K562 (cell line): ENCODE data around the gene CROCC2. TPM values are rescaled to one million over a fixed set of nuclear protein-coding genes. Genes with fewer than 3 reads are reported as not detected.
A peak's percentile ranks its signal among the peaks of the same experiment; 100 is the strongest.

Experiments used
- ATAC-seq: fragments of 200-7000 bp; cut with Tn5 transposase; 3 replicates; pipeline ENCODE4 v1.9.1; 2020; ENCODE audit warnings: moderate library complexity
- BruUV-seq: library from RNA; stranded (reverse); fragments of 400-500 nt; replicated peaks from 2 replicates; lab custom pipeline; 2021; lab: Mats Ljungman, UMichigan
- CTCF ChIA-PET: fragments of 300-600 bp; formaldehyde crosslinking; extraction: SDS; loops from one replicate; lab custom pipeline; 2021; ENCODE audit warnings: low intra/inter-chr PET ratio; lab: Yijun Ruan, JAX
- POLR2A ChIA-PET: fragments of 300-600, 350-650 bp; sonication (Branson Sonifier 250); formaldehyde crosslinking; extraction: SDS; loops from one replicate; lab custom pipeline; 2021; ENCODE audit warnings: antibody characterized with exemption, inconsistent platforms; lab: Yijun Ruan, JAX
- DNase-seq, 4 experiments: peaks; one replicate each; pipeline versions ENCODE4 v3.0.0 to v3.0.0-alpha.2; 2011 to 2018; ENCODE audit warnings: low spot score in 3 of 4, mixed read lengths in 3 of 4; ENCODE audit errors: extremely low read depth in 1 of 4
- FAIRE-seq: peaks from 2 replicates; lab custom pipeline; 2011; peaks lifted over from hg19 to GRCh38; lab: Jason Lieb, UNC
- H2AFZ ChIP-seq: 2 replicates; pipeline ENCODE4 v1.6.0; 2011; ENCODE audit warnings: low read depth, low read length, control low read depth, inconsistent platforms
- H3K27ac ChIP-seq: fragments of 200-600 bp; 3 replicates; pipeline ENCODE4 v1.8.0; 2011; ENCODE audit warnings: low read depth, mild to moderate bottlenecking, control low read depth, inconsistent platforms, low read length, moderate library complexity, mixed read lengths; ENCODE audit errors: extremely low read depth
- H3K27me3 ChIP-seq, 2 experiments: fragments of 300-600 bp in 1 of 2; 2 replicates in 1 of 2; 3 replicates in 1 of 2; pipeline versions ENCODE4 v1.6.0 to v1.8.0; 2011; ENCODE audit warnings: inconsistent platforms in 2 of 2, low read length in 2 of 2, mild to moderate bottlenecking in 1 of 2, mixed read lengths in 1 of 2, moderate library complexity in 1 of 2; ENCODE audit not compliant: control insufficient read depth in 2 of 2, insufficient read depth in 2 of 2
- H3K36me3 ChIP-seq: fragments of 300-600 bp; 3 replicates; pipeline ENCODE4 v1.8.0; 2011; ENCODE audit warnings: mild to moderate bottlenecking, low read length, inconsistent platforms; ENCODE audit not compliant: control insufficient read depth, insufficient read depth
- H3K4me1 ChIP-seq, 2 experiments: fragments of 200-600 bp in 1 of 2; replicated peaks in 1 of 2; 2 replicates in 1 of 2; 3 replicates in 1 of 2; pipeline versions ENCODE4 v1.5.1 to v1.8.0; 2011; ENCODE audit warnings: inconsistent platforms in 2 of 2, low read length in 2 of 2, mild to moderate bottlenecking in 1 of 2, mixed read lengths in 1 of 2, moderate library complexity in 1 of 2; ENCODE audit not compliant: control insufficient read depth in 2 of 2, insufficient read depth in 2 of 2
- H3K4me2 ChIP-seq: 2 replicates; pipeline ENCODE4 v1.6.1; 2011; ENCODE audit warnings: low read length, control low read depth, inconsistent platforms, mixed read lengths; ENCODE audit not compliant: insufficient read depth
- H3K4me3 ChIP-seq: fragments of 200-600 bp; sonication (generic), shearing (Covaris generic); 2 replicates; pipeline ENCODE4 v1.5.1; 2016; ENCODE audit warnings: control low read depth, inconsistent platforms
- H3K79me2 ChIP-seq: fragments of 200-600 bp; 3 replicates; pipeline ENCODE4 v1.8.0; 2011; ENCODE audit warnings: low read length, inconsistent platforms; ENCODE audit not compliant: control insufficient read depth, insufficient read depth
- H3K9ac ChIP-seq, 2 experiments: 2 replicates each; pipeline versions ENCODE4 v1.6.0 to v1.6.1; 2011; ENCODE audit warnings: low read depth in 2 of 2, low read length in 2 of 2, control low read depth in 1 of 2, inconsistent platforms in 1 of 2, mild to moderate bottlenecking in 1 of 2, mixed read lengths in 1 of 2; ENCODE audit not compliant: insufficient read depth in 1 of 2
- H3K9me1 ChIP-seq: one replicate; pipeline ENCODE4 v1.6.0; 2011; ENCODE audit warnings: inconsistent platforms, mild to moderate bottlenecking, low read length, moderate library complexity; ENCODE audit not compliant: control insufficient read depth, insufficient read depth
- H3K9me3 ChIP-seq: replicated peaks from 2 replicates; pipeline ENCODE4 v1.5.1; 2011; ENCODE audit warnings: low read depth, low read length, inconsistent platforms; ENCODE audit not compliant: control insufficient read depth, insufficient read depth
- H4K20me1 ChIP-seq: replicated peaks from 2 replicates; pipeline ENCODE4 v1.6.1; 2011; ENCODE audit warnings: low read length, inconsistent platforms, mixed read lengths; ENCODE audit not compliant: control insufficient read depth, insufficient read depth
- E2F6 ChIP-seq, 2 experiments: IDR thresholded peaks; 2 replicates each; pipeline ENCODE4 v1.6.1; 2011; ENCODE audit warnings: borderline replicate concordance in 1 of 2, control low read depth in 1 of 2, low read depth in 1 of 2, low read length in 1 of 2, mild to moderate bottlenecking in 1 of 2, mixed read lengths in 1 of 2, moderate library complexity in 1 of 2; ENCODE audit not compliant: insufficient read depth in 1 of 2, insufficient read length in 1 of 2, poor library complexity in 1 of 2, severe bottlenecking in 1 of 2; ENCODE audit errors: extremely low read depth in 1 of 2
- FOSL1 ChIP-seq: fragments of 200-800 bp; sonication (Bioruptor generic); conservative IDR thresholded peaks from 2 replicates; pipeline ENCODE4 v1.6.1; 2016; ENCODE audit warnings: missing genetic modification characterization, missing compliant biosample characterization
- WGBS: fragments of 100-300 bp; shearing (Covaris generic); methylation state at CpG from one replicate; pipeline ENCODE4 v1.1.6; 2016; ENCODE audit warnings: low coverage, mixed read lengths; ENCODE audit not compliant: insufficient coverage; ENCODE audit errors: missing lambda C conversion rate; 5-methylcytosine and 5-hydroxymethylcytosine counted together
- in situ Hi-C: fragments of 300-500 bp; cut with MboI; formaldehyde crosslinking; loops from 4 replicates; pipeline ENCODE4 v1.15.0; 2018; ENCODE audit warnings: inconsistent platforms, mixed read lengths
- intact Hi-C: fragments of 100-400 bp; cut with micrococcal nuclease; formaldehyde crosslinking; loops from 2 replicates; pipeline ENCODE4 v1.14.2; 2022
- polyA plus RNA-seq, 8 experiments: library from polyadenylated mRNA; depleted of rRNA in 4 of 8; stranded (reverse) in 5 of 8; unstranded in 3 of 8; fragments of >200 nt; fragmentation: Nextera tagmentation in 2 of 8; fragmentation: Illumina TruSeq in 1 of 8; extraction: Ambion mirVana in 2 of 8; extraction: Trizol in 1 of 8; gene quantifications; 2 replicates each; pipeline versions ENCODE4 v1.2.1 to v1.2.3, GENCODE V29; 2011 to 2014; ENCODE audit warnings: inconsistent platforms in 1 of 8, missing spikeins in 1 of 8
- total RNA-seq, 7 experiments: library from RNA; depleted of rRNA in 6 of 7; stranded (reverse); fragments of >200 nt in 6 of 7; fragmentation: Illumina TruSeq in 2 of 7; extraction: Trizol in 2 of 7; gene quantifications; 2 replicates each; pipeline versions ENCODE4 v1.2.1 to v1.2.3, GENCODE V29; 2011 to 2021; ENCODE audit warnings: low replicate concordance in 1 of 7

CROCC2 gene
- total and polyA plus RNA-seq, 9 of the 15 experiments (the other 6 are each of a cell fraction or from before 2014, with no cell fraction given), result not detected

- peaks cover 0 to 56% of the 10 kb centered on the region in 2 experiments; a peak in 2 of 5 replicates for H3K27me3 ChIP-seq
- no peak overlapping the region for H2AFZ ChIP-seq
- H3K27ac ChIP-seq, result no peak overlapping the region
- BruUV-seq, result no TSS peak
- H3K4me1 ChIP-seq, result peaks cover 0 to 25% of the 10 kb centered on the region in 2 experiments; a peak in 2 of 5 replicates
- CTCF ChIA-PET, result no interaction called here
- H3K36me3 ChIP-seq, result no peaks in the 10 kb centered on the region
- H3K4me3 ChIP-seq, result no peak overlapping the region
- H4K20me1 ChIP-seq, result no peaks in the 10 kb centered on the region; the same call in 1 of the 2 replicates
- no peaks in the 10 kb centered on the region for H3K79me2 ChIP-seq
- H3K9me1 ChIP-seq, result no peaks in the 10 kb centered on the region
- FAIRE-seq (no peak), ATAC-seq (no peak), DNase-seq (peak in 2 of 4 experiments; percentile 9 to 25)
- H3K9ac ChIP-seq, result no peak overlapping the region
- no peak overlapping the region for H3K4me2 ChIP-seq
- H3K9me3 ChIP-seq, result no peaks in the 10 kb centered on the region
- in situ Hi-C loops (no loop called here), intact Hi-C loops (no loop called here)
- whole genome bisulfite sequencing, result 12% methylated on average over 3 of the region's 39 CpGs
- POLR2A ChIA-PET, result no interaction called here
- TF ChIP-seq FOSL1 (tag), result no peak
- peak in 1 of 2 experiments; percentile 50 for TF ChIP-seq E2F6 (IDR thresholded peaks at IDR 0.05; ENCODE audit: borderline replicate concordance in 1 of 2, extremely low read depth in 1 of 2, insufficient read depth in 1 of 2, insufficient read length in 1 of 2, low read depth in 1 of 2, low read length in 1 of 2, poor library complexity in 1 of 2, severe bottlenecking in 1 of 2)
Measured at GRCh38 chr2:241035818-241036396, 129.8 kb downstream of the CROCC2 start.
